Activated CD8-positive, alpha-beta T cell treated with anti-CD3 and anti-CD28 coated beads, Interleukin-2, amount 10 ng/mL, durations not matched to agents 7 days and 5 days (primary cell): Measurements from ENCODE around the gene MFSD6. TPM values are rescaled to one million over a fixed set of nuclear protein-coding genes. Genes with fewer than 3 reads are reported as not detected.

Experiments
- ATAC-seq: fragments of 150-1000 bp; cut with Tn5 transposase; one replicate; pipeline ENCODE4 v1.10.0; 2021; ENCODE audit warnings: moderate library complexity
- CTCF ChIA-PET: fragments of 350-600 bp; sonication (Branson Sonifier 250); formaldehyde crosslinking; loops from one replicate; lab custom pipeline; 2021; ENCODE audit warnings: antibody characterized with exemption; lab: Charles Lee
- POLR2A ChIA-PET: fragments of 350-600 bp; sonication (Branson Sonifier 250); formaldehyde crosslinking; loops from one replicate; lab custom pipeline; 2021; ENCODE audit warnings: antibody characterized with exemption; lab: Charles Lee
- DNase-seq: peaks from one replicate; pipeline ENCODE4 v3.0.0-alpha.2; 2020
- H3K27ac Mint-ChIP-seq: one replicate; pipeline ENCODE4 v1.8.0; 2021; ENCODE audit warnings: mild to moderate bottlenecking, mixed read lengths
- H3K27me3 Mint-ChIP-seq: one replicate; pipeline ENCODE4 v1.8.0; 2021; ENCODE audit warnings: low read depth, mixed read lengths
- H3K36me3 Mint-ChIP-seq: one replicate; pipeline ENCODE4 v1.8.0; 2021; ENCODE audit warnings: low read depth, mixed read lengths
- H3K4me1 Mint-ChIP-seq: one replicate; pipeline ENCODE4 v1.8.0; 2021; ENCODE audit warnings: low read depth, mixed read lengths
- H3K4me3 Mint-ChIP-seq: one replicate; pipeline ENCODE4 v1.8.0; 2021; ENCODE audit warnings: mild to moderate bottlenecking, mixed read lengths
- H3K9me3 Mint-ChIP-seq: one replicate; pipeline ENCODE4 v1.8.0; 2022; ENCODE audit warnings: mixed read lengths; ENCODE audit not compliant: insufficient read depth
- total RNA-seq, 2 experiments: library from RNA; stranded (reverse); gene quantifications; one replicate each; pipeline ENCODE4 v1.2.3, GENCODE V29; 2021

Gene MFSD6
- total RNA-seq, 2 experiments from 2014 or later = 51.8 to 53.2 TPM

DNA sequence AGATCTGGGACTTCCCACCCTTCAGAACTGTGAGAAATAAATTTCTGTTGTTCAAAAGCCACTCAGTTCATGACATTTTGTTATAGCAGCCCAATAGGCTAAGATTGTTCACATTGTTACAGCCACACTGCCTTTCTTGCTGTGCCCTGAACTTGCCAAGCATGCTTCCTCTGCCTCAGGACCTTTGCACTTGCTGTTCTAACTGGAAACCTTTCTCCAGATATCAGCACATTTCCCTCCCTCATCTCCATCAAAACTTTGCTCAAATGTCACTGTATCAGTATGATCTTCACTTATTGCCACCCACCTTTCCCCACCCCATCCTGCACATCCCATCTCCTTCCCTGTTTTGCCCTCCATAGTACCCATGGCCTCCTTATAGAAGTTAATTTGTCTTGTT lies 32.1 kb upstream of the MFSD6 start:
- CTCF ChIA-PET = interaction anchor here (0.8 to 1.0 kb wide), 2 partner anchors 10 to 20 kb away, joined by 3 to 4 read pairs; no protein-coding TSS in a partner anchor
- Mint-ChIP-seq H3K27ac (no peak overlapping the region), H3K9me3 (no peaks in the 10 kb centered on the region), H3K4me1 (no peaks in the 10 kb centered on the region), H3K4me3 (no peak overlapping the region), H3K27me3 (peaks cover 3% of the 10 kb centered on the region), H3K36me3 (no peaks in the 10 kb centered on the region)
- POLR2A ChIA-PET = no interaction called here
- DNase-seq (no peak), ATAC-seq (no peak)

GRCh38 chr2:190376591-190377245 lies 31.4 kb upstream of the MFSD6 start:
- no peaks in the 10 kb centered on the region for H3K36me3 Mint-ChIP-seq
- H3K4me1 Mint-ChIP-seq = no peaks in the 10 kb centered on the region
- POLR2A ChIA-PET = no interaction called here
- no peak for ATAC-seq
- no peak for DNase-seq
- peaks cover 3% of the 10 kb centered on the region for H3K27me3 Mint-ChIP-seq
- CTCF ChIA-PET = interaction anchor here (0.8 to 1.0 kb wide), 3 partner anchors 10 to 288 kb away, joined by 3 to 4 read pairs (median 3); no protein-coding TSS in a partner anchor
- H3K9me3 Mint-ChIP-seq = no peaks in the 10 kb centered on the region
- H3K27ac Mint-ChIP-seq = no peak overlapping the region
- H3K4me3 Mint-ChIP-seq = no peak overlapping the region

DNA sequence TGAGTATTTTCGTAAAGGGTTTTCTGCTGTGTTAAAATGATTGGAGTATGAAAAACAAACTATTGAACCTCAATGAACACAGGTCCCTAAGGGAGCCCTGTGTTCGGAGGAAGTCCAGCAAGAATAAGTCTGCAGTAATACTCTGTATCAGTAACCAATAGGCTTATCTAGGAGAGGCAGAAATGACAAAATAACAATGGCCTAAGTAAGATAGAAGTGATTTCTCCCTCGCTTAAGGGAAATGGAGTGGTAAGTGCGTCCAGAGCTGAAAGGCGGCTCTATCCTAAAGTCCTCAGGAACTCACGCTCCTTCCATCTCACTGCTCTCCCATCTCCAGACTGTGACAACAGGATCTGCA lies 29.3 kb upstream of the MFSD6 start:
- no peaks in the 10 kb centered on the region for H3K36me3 Mint-ChIP-seq
- peaks cover 3% of the 10 kb centered on the region for H3K27me3 Mint-ChIP-seq
- H3K9me3 Mint-ChIP-seq = no peaks in the 10 kb centered on the region
- DNase-seq = no peak
- POLR2A ChIA-PET = no interaction called here
- no peak overlapping the region for H3K4me3 Mint-ChIP-seq
- CTCF ChIA-PET = no interaction called here
- no peaks in the 10 kb centered on the region for H3K4me1 Mint-ChIP-seq
- no peak overlapping the region for H3K27ac Mint-ChIP-seq
- ATAC-seq = no peak

DNA sequence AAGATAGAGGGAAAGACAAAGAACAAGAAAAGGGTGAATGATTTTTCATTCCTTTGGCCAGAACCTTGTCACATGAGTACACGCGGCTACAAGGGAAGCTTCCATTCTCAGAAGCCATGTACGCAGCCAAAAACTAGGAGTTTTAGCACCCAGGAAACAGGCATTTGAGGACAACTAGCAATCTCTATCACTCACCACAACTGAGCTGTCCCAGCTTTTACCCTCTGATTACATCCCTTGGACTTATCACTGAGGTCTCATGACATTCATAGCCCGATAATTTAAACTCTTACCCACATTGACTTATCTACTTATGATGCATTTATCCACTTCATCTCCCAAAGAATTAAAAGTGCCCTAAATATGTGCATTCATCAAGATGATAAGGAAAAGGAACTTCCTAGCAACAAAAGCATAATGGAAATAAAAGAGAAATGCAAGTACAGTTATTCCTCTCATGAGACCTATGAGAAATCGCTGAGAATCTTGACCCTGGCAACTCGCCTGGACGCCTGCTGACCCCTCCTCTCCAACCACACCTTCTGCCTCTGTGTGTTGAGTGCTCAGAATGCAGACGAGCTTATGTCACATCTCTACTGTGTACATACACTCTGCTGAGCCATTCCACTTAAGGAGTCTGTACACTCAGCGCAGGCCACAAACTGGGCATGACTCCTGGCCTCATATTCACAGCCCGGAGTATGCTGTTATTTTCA lies 28.7 kb upstream of the MFSD6 start:
- H3K9me3 Mint-ChIP-seq = no peaks in the 10 kb centered on the region
- POLR2A ChIA-PET = no interaction called here

DNA sequence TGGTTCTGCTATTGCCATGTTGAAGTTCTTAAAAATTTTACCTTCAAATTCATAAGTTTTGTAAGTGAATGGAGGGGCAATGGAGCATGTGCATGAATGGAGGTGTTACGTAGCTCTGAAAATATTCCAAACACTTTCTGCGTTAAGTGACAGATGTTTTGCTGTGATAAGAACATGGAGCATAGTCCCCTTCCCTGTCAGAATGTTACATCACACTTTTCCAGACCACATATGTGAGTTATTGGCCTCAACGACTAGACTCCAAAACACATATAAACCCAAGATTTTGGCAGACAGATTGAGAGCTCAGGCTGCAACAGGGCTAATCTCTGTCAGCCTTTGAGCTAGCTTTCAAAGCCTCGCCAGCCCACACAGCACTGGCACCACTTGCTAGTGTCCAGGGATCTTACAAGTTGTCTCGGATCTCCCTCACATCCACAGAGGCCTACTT lies 27.2 kb upstream of the MFSD6 start:
- no peaks in the 10 kb centered on the region for H3K9me3 Mint-ChIP-seq
- H3K27ac Mint-ChIP-seq = no peak overlapping the region
- no peaks in the 10 kb centered on the region for H3K36me3 Mint-ChIP-seq
- H3K4me1 Mint-ChIP-seq = no peaks in the 10 kb centered on the region
- no peak overlapping the region for H3K4me3 Mint-ChIP-seq
- DNase-seq (no peak), ATAC-seq (no peak)
- ChIA-PET POLR2A (no interaction called here), CTCF (interaction anchor here (4.5 kb wide), 1 partner anchor 13 kb away, joined by 16 read pairs; no protein-coding TSS in a partner anchor)
- H3K27me3 Mint-ChIP-seq = peaks cover 3% of the 10 kb centered on the region

More for the DNA sequence above, 28.7 kb upstream of the MFSD6 start:
- Mint-ChIP-seq H3K4me3 (no peak overlapping the region), H3K4me1 (no peaks in the 10 kb centered on the region), H3K27ac (no peak overlapping the region), H3K36me3 (no peaks in the 10 kb centered on the region), H3K27me3 (peaks cover 3% of the 10 kb centered on the region)
- ATAC-seq = no peak
- CTCF ChIA-PET = no interaction called here
- no peak for DNase-seq

GRCh38 chr2:190382851-190383250 lies 25.3 kb upstream of the MFSD6 start:
- Mint-ChIP-seq H3K9me3 (no peaks in the 10 kb centered on the region), H3K27me3 (peaks cover 3% of the 10 kb centered on the region), H3K4me3 (no peak overlapping the region), H3K27ac (no peak overlapping the region), H3K36me3 (no peaks in the 10 kb centered on the region), H3K4me1 (no peaks in the 10 kb centered on the region)
- DNase-seq (peak; percentile 62), ATAC-seq (peak; percentile 85)
- ChIA-PET POLR2A (no interaction called here), CTCF (interaction anchor here (0.7 to 4.5 kb wide), 14 partner anchors 9 to 419 kb away, joined by 3 to 20 read pairs (median 4); no protein-coding TSS in a partner anchor)

GRCh38 chr2:190387422-190387821 lies 20.7 kb upstream of the MFSD6 start:
- H3K36me3 Mint-ChIP-seq = no peaks in the 10 kb centered on the region
- DNase-seq = no peak
- peaks cover 8% of the 10 kb centered on the region for H3K27me3 Mint-ChIP-seq
- no peak overlapping the region for H3K27ac Mint-ChIP-seq
- H3K4me3 Mint-ChIP-seq = no peak overlapping the region
- ChIA-PET POLR2A (no interaction called here), CTCF (no interaction called here)
- H3K9me3 Mint-ChIP-seq = no peaks in the 10 kb centered on the region
- no peak for ATAC-seq
- no peaks in the 10 kb centered on the region for H3K4me1 Mint-ChIP-seq

GRCh38 chr2:190396271-190396670 lies 11.9 kb upstream of the MFSD6 start:
- ChIA-PET POLR2A (no interaction called here), CTCF (interaction anchor here (3.8 kb wide), 1 partner anchor 14 kb away, joined by 16 read pairs; no protein-coding TSS in a partner anchor)
- Mint-ChIP-seq H3K4me3 (no peak overlapping the region), H3K36me3 (no peaks in the 10 kb centered on the region), H3K4me1 (no peaks in the 10 kb centered on the region), H3K9me3 (no peaks in the 10 kb centered on the region), H3K27ac (no peak overlapping the region), H3K27me3 (peaks cover 26% of the 10 kb centered on the region)
- DNase-seq (no peak), ATAC-seq (no peak)

- Mint-ChIP-seq H3K36me3 (no peaks in the 10 kb centered on the region), H3K27me3 (peaks cover 2% of the 10 kb centered on the region), H3K9me3 (no peaks in the 10 kb centered on the region), H3K27ac (no peak overlapping the region), H3K4me3 (no peak overlapping the region), H3K4me1 (no peaks in the 10 kb centered on the region)
- no peak for DNase-seq
- ChIA-PET CTCF (interaction anchor here (1.1 kb wide), 1 partner anchor 45 kb away, joined by 3 read pairs; no protein-coding TSS in a partner anchor), POLR2A (no interaction called here)
- no peak for ATAC-seq
Measured at GRCh38 chr2:190402986-190403603, 5.1 kb upstream of the MFSD6 start.

- POLR2A ChIA-PET = interaction anchor here (1.0 kb wide), 1 partner anchor 130 kb away, joined by 3 read pairs; the partner anchor contains the start of gene NEMP2
- peaks cover under 1% of the 10 kb centered on the region for H3K4me1 Mint-ChIP-seq
- H3K4me3 Mint-ChIP-seq = no peak overlapping the region
- CTCF ChIA-PET = no interaction called here
- no peaks in the 10 kb centered on the region for H3K9me3 Mint-ChIP-seq
- no peak for DNase-seq
- no peak for ATAC-seq
- no peaks in the 10 kb centered on the region for H3K27me3 Mint-ChIP-seq
- no peaks in the 10 kb centered on the region for H3K36me3 Mint-ChIP-seq
- H3K27ac Mint-ChIP-seq = no peak overlapping the region
Measured at GRCh38 chr2:190404487-190404886, 3.7 kb upstream of the MFSD6 start.

DNA sequence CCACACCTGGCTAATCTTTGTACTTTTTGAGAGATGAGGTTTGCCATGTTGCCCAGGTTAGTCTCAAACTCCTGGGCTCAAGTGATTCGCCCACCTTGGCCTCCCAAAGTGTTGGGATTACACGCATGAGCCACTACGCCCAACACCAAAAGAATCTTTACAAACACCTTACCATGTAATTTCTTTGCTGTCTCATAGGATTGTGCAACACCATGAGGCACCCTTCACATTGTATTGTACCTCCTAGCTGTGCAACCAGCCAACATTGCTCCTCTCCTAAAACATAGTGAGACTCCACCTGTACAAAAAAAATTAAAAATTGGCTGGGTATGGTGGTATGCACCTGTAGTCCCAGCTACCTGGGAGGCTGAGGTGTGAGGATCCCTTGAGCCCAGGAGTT lies 3.1 kb upstream of the MFSD6 start:
- Mint-ChIP-seq H3K4me1 (peaks cover 6% of the 10 kb centered on the region), H3K4me3 (no peak overlapping the region), H3K27me3 (no peaks in the 10 kb centered on the region), H3K9me3 (no peaks in the 10 kb centered on the region), H3K27ac (no peak overlapping the region), H3K36me3 (peaks cover 5% of the 10 kb centered on the region)
- CTCF ChIA-PET = interaction anchor here (0.7 kb wide), 1 partner anchor 224 kb away, joined by 4 read pairs; no protein-coding TSS in a partner anchor
- POLR2A ChIA-PET = no interaction called here
- no peak for ATAC-seq
- DNase-seq = no peak

- H3K36me3 Mint-ChIP-seq = peaks cover 5% of the 10 kb centered on the region
- H3K4me3 Mint-ChIP-seq = no peak overlapping the region
- H3K9me3 Mint-ChIP-seq = no peaks in the 10 kb centered on the region
- DNase-seq = no peak
- ChIA-PET POLR2A (no interaction called here), CTCF (no interaction called here)
- peaks cover 12% of the 10 kb centered on the region for H3K4me1 Mint-ChIP-seq
- no peaks in the 10 kb centered on the region for H3K27me3 Mint-ChIP-seq
- H3K27ac Mint-ChIP-seq = no peak overlapping the region
- no peak for ATAC-seq
Measured at GRCh38 chr2:190405995-190406394, 2.2 kb upstream of the MFSD6 start.
